WTC11 (cell line): Measurements from ENCODE around the gene DNAI1. TPM values are rescaled to one million over a fixed set of nuclear protein-coding genes. Genes with fewer than 3 reads are reported as not detected.

ENCODE experiments used
- ATAC-seq: fragments of 200-7000 bp; cut with Tn5 transposase; 2 replicates; pipeline ENCODE4 v1.10.0; 2021; ENCODE audit warnings: mild to moderate bottlenecking, moderate library complexity
- CTCF ChIA-PET: fragments of 300-600 bp; sonication (Branson Sonifier 250); formaldehyde crosslinking; loops from one replicate; lab custom pipeline; 2021; ENCODE audit warnings: antibody characterized with exemption; lab: Charles Lee
- POLR2A ChIA-PET: fragments of 350-600 bp; sonication (Branson Sonifier 250); formaldehyde crosslinking; loops from one replicate; lab custom pipeline; 2021; ENCODE audit warnings: antibody characterized with exemption; lab: Charles Lee
- DNase-seq: peaks from one replicate; pipeline ENCODE4 v3.0.0; 2021; ENCODE audit warnings: low spot score
- H3K27ac Mint-ChIP-seq: 2 replicates; pipeline ENCODE4 v1.8.0; 2021; ENCODE audit warnings: mixed read lengths
- H3K27me3 Mint-ChIP-seq: 2 replicates; pipeline ENCODE4 v1.8.0; 2021; ENCODE audit warnings: low read depth, mild to moderate bottlenecking, moderate library complexity, mixed read lengths
- H3K36me3 Mint-ChIP-seq: 2 replicates; pipeline ENCODE4 v1.8.0; 2021; ENCODE audit warnings: mixed read lengths
- H3K4me1 Mint-ChIP-seq: 2 replicates; pipeline ENCODE4 v1.8.0; 2022; ENCODE audit warnings: mixed read lengths
- H3K4me3 Mint-ChIP-seq: 2 replicates; pipeline ENCODE4 v1.8.0; 2021; ENCODE audit warnings: mild to moderate bottlenecking, moderate library complexity, mixed read lengths
- H3K9me3 Mint-ChIP-seq: 2 replicates; pipeline ENCODE4 v1.8.0; 2021; ENCODE audit warnings: mixed read lengths
- ATF6 ChIP-seq: sonication (generic); formaldehyde crosslinking; IDR thresholded peaks from 2 replicates; pipeline ENCODE4 v1.8.1; 2023; ENCODE audit warnings: mild to moderate bottlenecking, missing genetic modification reagents
- ETV6 ChIP-seq: sonication (generic); formaldehyde crosslinking; IDR thresholded peaks from 2 replicates; pipeline ENCODE4 v1.8.1; 2022; ENCODE audit warnings: mild to moderate bottlenecking, missing genetic modification reagents
- FOXP1 ChIP-seq: sonication (generic); formaldehyde crosslinking; IDR thresholded peaks from 2 replicates; pipeline ENCODE4 v1.8.0; 2022; ENCODE audit warnings: missing genetic modification reagents, mild to moderate bottlenecking, moderate library complexity, borderline replicate concordance
- GRHL2 ChIP-seq: fragments of 250-450 bp; sonication (Bioruptor Pico); IDR thresholded peaks from 2 replicates; pipeline ENCODE4 v1.8.0; 2022; ENCODE audit warnings: mild to moderate bottlenecking, moderate library complexity; ENCODE audit not compliant: insufficient replicate concordance, severe bottlenecking
- IRF1 ChIP-seq: sonication (generic); formaldehyde crosslinking; IDR thresholded peaks from 2 replicates; pipeline ENCODE4 v1.8.0; 2023; ENCODE audit warnings: missing genetic modification reagents
- JAZF1 ChIP-seq: fragments of 250-450 bp; sonication (Bioruptor Pico); IDR thresholded peaks from 2 replicates; pipeline ENCODE4 v1.9.0; 2021; ENCODE audit warnings: moderate library complexity, mild to moderate bottlenecking, inconsistent platforms
- NFATC4 ChIP-seq: fragments of 250-450 bp; sonication (Bioruptor Pico); IDR thresholded peaks from 2 replicates; pipeline ENCODE4 v1.9.0; 2021; ENCODE audit warnings: mild to moderate bottlenecking
- NR2C2 ChIP-seq: sonication (generic); formaldehyde crosslinking; IDR thresholded peaks from 2 replicates; pipeline ENCODE4 v1.8.0; 2022; ENCODE audit warnings: mild to moderate bottlenecking, missing genetic modification reagents
- RORB ChIP-seq: fragments of 250-450 bp; sonication (Bioruptor Pico); IDR thresholded peaks from 2 replicates; pipeline ENCODE4 v1.9.0; 2021; ENCODE audit warnings: mild to moderate bottlenecking
- USF1 ChIP-seq: sonication (generic); formaldehyde crosslinking; IDR thresholded peaks from 2 replicates; pipeline ENCODE4 v1.8.0; 2022; ENCODE audit warnings: mild to moderate bottlenecking, missing genetic modification reagents
- ZNF138 ChIP-seq: sonication (generic); formaldehyde crosslinking; conservative IDR thresholded peaks from 2 replicates; pipeline ENCODE4 v1.8.1; 2022; ENCODE audit warnings: mild to moderate bottlenecking, moderate library complexity, missing genetic modification reagents
- ZNF219 ChIP-seq: sonication (generic); formaldehyde crosslinking; IDR thresholded peaks from 2 replicates; pipeline ENCODE4 v1.8.0; 2023; ENCODE audit warnings: missing genetic modification reagents, mild to moderate bottlenecking, borderline replicate concordance
- ZNF423 ChIP-seq: fragments of 250-450 bp; sonication (Bioruptor Pico); IDR thresholded peaks from 2 replicates; pipeline ENCODE4 v2.1.2; 2022; ENCODE audit warnings: mild to moderate bottlenecking, moderate library complexity
- ZNF425 ChIP-seq: fragments of 250-450 bp; sonication (Bioruptor Pico); conservative IDR thresholded peaks from 2 replicates; pipeline ENCODE4 v1.9.0; 2021; ENCODE audit warnings: mild to moderate bottlenecking
- ZNF512 ChIP-seq: sonication (generic); formaldehyde crosslinking; IDR thresholded peaks from 2 replicates; pipeline ENCODE4 v1.8.1; 2022; ENCODE audit warnings: missing genetic modification reagents, borderline replicate concordance
- total RNA-seq: library from RNA; stranded (reverse); gene quantifications from 3 replicates; pipeline ENCODE4 v1.2.3, GENCODE V29; 2021
- TF ChIP-seq, protein P1 (sequence below): sonication (generic); formaldehyde crosslinking; IDR thresholded peaks from 2 replicates; pipeline ENCODE4 v1.8.1; 2023; ENCODE audit warnings: mild to moderate bottlenecking, moderate library complexity, missing genetic modification reagents
- TF ChIP-seq, protein P2 (sequence below): sonication (generic); formaldehyde crosslinking; conservative IDR thresholded peaks from 2 replicates; pipeline ENCODE4 v1.8.1; 2022; ENCODE audit warnings: mild to moderate bottlenecking, missing genetic modification reagents

The DNAI1 gene
- total RNA-seq, 1 experiment from 2014 or later = 2.1 TPM

DNA sequence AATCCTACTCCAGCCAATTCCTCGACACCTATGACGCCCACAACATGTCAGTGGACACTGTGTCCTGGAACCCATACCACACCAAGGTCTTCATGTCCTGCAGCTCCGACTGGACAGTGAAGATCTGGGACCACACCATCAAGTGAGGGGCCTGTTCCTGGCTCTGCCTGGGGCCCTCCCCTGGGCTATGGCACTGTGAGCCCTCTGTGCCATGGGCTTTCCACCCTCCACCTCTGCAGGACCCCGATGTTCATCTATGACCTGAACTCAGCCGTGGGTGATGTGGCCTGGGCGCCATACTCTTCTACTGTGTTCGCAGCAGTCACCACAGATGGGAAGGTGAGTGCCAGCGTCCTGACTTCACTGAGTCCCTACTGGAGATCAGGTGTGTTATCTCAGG, 55.8 kb downstream of the DNAI1 start (continued):
- TF ChIP-seq, protein P1, sequence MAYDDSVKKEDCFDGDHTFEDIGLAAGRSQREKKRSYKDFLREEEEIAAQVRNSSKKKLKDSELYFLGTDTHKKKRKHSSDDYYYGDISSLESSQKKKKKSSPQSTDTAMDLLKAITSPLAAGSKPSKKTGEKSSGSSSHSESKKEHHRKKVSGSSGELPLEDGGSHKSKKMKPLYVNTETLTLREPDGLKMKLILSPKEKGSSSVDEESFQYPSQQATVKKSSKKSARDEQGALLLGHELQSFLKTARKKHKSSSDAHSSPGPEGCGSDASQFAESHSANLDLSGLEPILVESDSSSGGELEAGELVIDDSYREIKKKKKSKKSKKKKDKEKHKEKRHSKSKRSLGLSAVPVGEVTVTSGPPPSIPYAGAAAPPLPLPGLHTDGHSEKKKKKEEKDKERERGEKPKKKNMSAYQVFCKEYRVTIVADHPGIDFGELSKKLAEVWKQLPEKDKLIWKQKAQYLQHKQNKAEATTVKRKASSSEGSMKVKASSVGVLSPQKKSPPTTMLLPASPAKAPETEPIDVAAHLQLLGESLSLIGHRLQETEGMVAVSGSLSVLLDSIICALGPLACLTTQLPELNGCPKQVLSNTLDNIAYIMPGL (CRISPR knock-in tag) = no peak
- no peak for TF ChIP-seq NFATC4 (CRISPR knock-in tag)

DNA sequence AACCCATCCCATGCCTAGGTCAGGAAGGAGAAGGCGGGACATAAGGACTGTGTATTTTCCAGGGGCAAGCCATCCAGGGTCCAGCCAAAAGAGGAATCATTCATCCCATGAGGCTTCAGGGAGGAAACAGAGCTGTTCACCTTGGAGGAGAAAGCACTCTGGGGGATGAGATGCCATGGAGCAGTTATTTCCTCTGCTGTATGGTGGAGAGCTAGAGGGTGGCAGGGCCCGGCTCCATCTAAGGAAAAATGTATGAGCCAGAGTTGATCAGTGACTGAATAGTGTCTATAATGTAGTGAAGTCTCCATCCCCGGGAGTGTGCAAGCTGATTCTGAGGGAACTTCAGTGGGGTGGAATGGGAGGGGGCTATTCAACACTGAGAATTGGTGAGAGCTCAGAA, 56.2 kb downstream of the DNAI1 start:
- ATAC-seq = no peak
- peaks cover 53% of the 10 kb centered on the region for H3K4me1 Mint-ChIP-seq
- H3K9me3 Mint-ChIP-seq = no peaks in the 10 kb centered on the region
- POLR2A ChIA-PET = no interaction called here
- no peak overlapping the region for H3K4me3 Mint-ChIP-seq
- no peaks in the 10 kb centered on the region for H3K27me3 Mint-ChIP-seq
- TF ChIP-seq ZNF425 (no peak), ETV6 (CRISPR knock-in tag) (no peak), NFATC4 (CRISPR knock-in tag) (no peak), ZNF423 (CRISPR knock-in tag) (no peak), NR2C2 (CRISPR knock-in tag) (no peak), ZNF219 (CRISPR knock-in tag) (no peak), USF1 (CRISPR knock-in tag) (no peak), ATF6 (CRISPR knock-in tag) (no peak)
- TF ChIP-seq, protein P1 (CRISPR knock-in tag) = no peak
- TF ChIP-seq, protein P2, sequence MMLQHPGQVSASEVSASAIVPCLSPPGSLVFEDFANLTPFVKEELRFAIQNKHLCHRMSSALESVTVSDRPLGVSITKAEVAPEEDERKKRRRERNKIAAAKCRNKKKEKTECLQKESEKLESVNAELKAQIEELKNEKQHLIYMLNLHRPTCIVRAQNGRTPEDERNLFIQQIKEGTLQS (CRISPR knock-in tag) = no peak
- TF ChIP-seq, all 79 proteins: peak for 0
- CTCF ChIA-PET = interaction anchor here (1.1 to 5.0 kb wide), 3 partner anchors 76 to 111 kb away, joined by 3 to 40 read pairs (median 23); no protein-coding TSS in a partner anchor
- no peak for DNase-seq
- H3K27ac Mint-ChIP-seq = no peak overlapping the region
- H3K36me3 Mint-ChIP-seq = no peaks in the 10 kb centered on the region

GRCh38 chr9:34515959-34516358, 57.4 kb downstream of the DNAI1 start:
- Mint-ChIP-seq H3K36me3 (no peaks in the 10 kb centered on the region), H3K27ac (no peak overlapping the region), H3K9me3 (no peaks in the 10 kb centered on the region), H3K27me3 (no peaks in the 10 kb centered on the region), H3K4me1 (peaks cover 41% of the 10 kb centered on the region), H3K4me3 (no peak overlapping the region)
- ATAC-seq (no peak), DNase-seq (no peak)
- ChIA-PET POLR2A (no interaction called here), CTCF (interaction anchor here (1.1 kb wide), 1 partner anchor 13 kb away, joined by 4 read pairs; no protein-coding TSS in a partner anchor)
- TF ChIP-seq, protein P2 (CRISPR knock-in tag) = no peak
- TF ChIP-seq IRF1 (no peak), ZNF219 (CRISPR knock-in tag) (no peak), ZNF512 (CRISPR knock-in tag) (no peak), ZNF138 (CRISPR knock-in tag) (no peak), GRHL2 (CRISPR knock-in tag) (no peak), RORB (no peak), FOXP1 (no peak), JAZF1 (no peak)
